ENCODE data around the gene MDC1. TPM values are rescaled to one million over a fixed set of nuclear protein-coding genes. Genes with fewer than 3 reads are reported as not detected.

Gene MDC1
- total and polyA plus RNA-seq, 2 of the 13 experiments (the other 11 are each of a cell fraction or from before 2014, with no cell fraction given), result 8.4 to 14.0 TPM

GRCh38 chr6:30741063-30741779 lies 24.1 kb upstream of the MDC1 start (continued):
- TF ChIP-seq MEF2D (CRISPR knock-in tag; IDR thresholded peaks at IDR 0.05) (no peak), ZNF260 (CRISPR knock-in tag; IDR thresholded peaks at IDR 0.05; ENCODE audit: borderline replicate concordance, low read depth) (no peak), MLX (CRISPR knock-in tag; IDR thresholded peaks at IDR 0.05) (no peak), SAFB2 (CRISPR knock-in tag; IDR thresholded peaks at IDR 0.05; ENCODE audit: borderline replicate concordance, low read depth) (no peak), CCAR2 (optimal IDR thresholded peaks at IDR 0.05; ENCODE audit: low read depth, low read length) (peak; percentile 92), CHD4 (IDR thresholded peaks at IDR 0.05; ENCODE audit: borderline replicate concordance, low read length) (no peak), ZNF878 (CRISPR knock-in tag; IDR thresholded peaks at IDR 0.05) (no peak), ELF4 (CRISPR knock-in tag; IDR thresholded peaks at IDR 0.05; ENCODE audit: borderline replicate concordance) (no peak), ZBED4 (CRISPR knock-in tag; IDR thresholded peaks at IDR 0.05; ENCODE audit: borderline replicate concordance) (no peak), ZNF7 (CRISPR knock-in tag; IDR thresholded peaks at IDR 0.05) (no peak), ZNF318 (CRISPR knock-in tag; IDR thresholded peaks at IDR 0.05) (0 out of 2 replicates have a peak, but pooled peaks have one; percentile 7), MXD4 (CRISPR knock-in tag; IDR thresholded peaks at IDR 0.05) (no peak), BORCS8-MEF2B (CRISPR knock-in tag; IDR thresholded peaks at IDR 0.05) (no peak), ARID3A (IDR thresholded peaks at IDR 0.05; ENCODE audit: low read depth, low read length) (no peak)

Data from HepG2 (cell line).